Astrocyte of the spinal cord (primary cell): ENCODE data around the gene PKP4.
"Not testable (repeated sequence)": the region's sequence is repeated elsewhere in the genome, so short reads cannot be mapped to it uniquely, and the experiment has no call there.

Experiments
- DNase-seq: peaks from one replicate; pipeline ENCODE4 v3.0.0; 2011; ENCODE audit warnings: low read depth, low spot score
- H3K4me3 ChIP-seq: 2 replicates; pipeline ENCODE4 v1.5.1; 2011; ENCODE audit warnings: low read depth, mild to moderate bottlenecking, low read length, moderate library complexity
- CTCF ChIP-seq: IDR thresholded peaks from 2 replicates; pipeline ENCODE4 v1.5.1; 2012; ENCODE audit warnings: low read depth, mild to moderate bottlenecking, low read length, inconsistent platforms
- in situ Hi-C: cut with HindIII; loops from 2 replicates; pipeline ENCODE4 v1.10.0; 2017; ENCODE audit warnings: low sequenced_read_pairs

Gene PKP4

GRCh38 chr2:158413581-158413980 lies 43.2 kb upstream of the PKP4 start:
- H3K4me3 ChIP-seq = no peak overlapping the region
- in situ Hi-C loops = no loop called here
- no peak for DNase-seq
- no peak for TF ChIP-seq CTCF

GRCh38 chr2:158414538-158414937 lies 42.2 kb upstream of the PKP4 start:
- no peak for TF ChIP-seq CTCF
- no peak overlapping the region for H3K4me3 ChIP-seq
- DNase-seq = peak; percentile 39
- in situ Hi-C loops = no loop called here

- DNase-seq = no peak
- in situ Hi-C loops = no loop called here
- no peak for TF ChIP-seq CTCF
- no peak overlapping the region for H3K4me3 ChIP-seq
These were observed 24.6 kb upstream of the PKP4 start for GRCh38 chr2:158432117-158432516.

GRCh38 chr2:158433716-158434115 lies 23.0 kb upstream of the PKP4 start:
- in situ Hi-C loops, H3K4me3 ChIP-seq: not testable (repeated sequence)

GRCh38 chr2:158439062-158439461 lies 17.7 kb upstream of the PKP4 start:
- DNase-seq, in situ Hi-C loops, H3K4me3 ChIP-seq: not testable (repeated sequence)

More at GRCh38 chr2:158433716-158434115, 23.0 kb upstream of the PKP4 start:
- DNase-seq = not testable (repeated sequence)

GRCh38 chr2:158443606-158444005 lies 13.1 kb upstream of the PKP4 start:
- H3K4me3 ChIP-seq = no peak overlapping the region
- DNase-seq = no peak
- TF ChIP-seq CTCF = no peak
- in situ Hi-C loops = no loop called here

GRCh38 chr2:158457092-158457825 lies 507 bp downstream of the PKP4 start:
- peak overlapping the region; percentile 76 for H3K4me3 ChIP-seq
- TF ChIP-seq CTCF = peak; percentile 4
- in situ Hi-C loops = no loop called here
- peak; percentile 68 for DNase-seq
